Activated naive CD4-positive, alpha-beta T cell treated with anti-CD3 and anti-CD28 coated beads, Interleukin-2, amount 10 ng/mL, durations not matched to agents 7 days and 5 days (primary cell): ENCODE data around the gene CD63.

ENCODE experiments used
- CTCF ChIA-PET: fragments of 350-600 bp; sonication (Branson Sonifier 250); formaldehyde crosslinking; loops from one replicate; lab custom pipeline; 2021; ENCODE audit warnings: antibody characterized with exemption; lab: Charles Lee
- DNase-seq: peaks from one replicate; pipeline ENCODE4 v3.0.0-alpha.2; 2020
- H3K27ac Mint-ChIP-seq: one replicate; pipeline ENCODE4 v1.8.0; 2021; ENCODE audit warnings: mild to moderate bottlenecking, moderate library complexity, mixed read lengths
- H3K27me3 Mint-ChIP-seq: one replicate; pipeline ENCODE4 v1.8.0; 2021; ENCODE audit warnings: mild to moderate bottlenecking, mixed read lengths
- H3K36me3 Mint-ChIP-seq: one replicate; pipeline ENCODE4 v1.8.0; 2021; ENCODE audit warnings: mixed read lengths
- H3K4me1 Mint-ChIP-seq: one replicate; pipeline ENCODE4 v1.8.0; 2021; ENCODE audit warnings: mixed read lengths
- H3K4me3 Mint-ChIP-seq: one replicate; pipeline ENCODE4 v1.8.0; 2021; ENCODE audit warnings: mild to moderate bottlenecking, moderate library complexity, mixed read lengths
- H3K9me3 Mint-ChIP-seq: one replicate; pipeline ENCODE4 v1.8.0; 2021; ENCODE audit warnings: mixed read lengths

Gene CD63

GRCh38 chr12:55722948-55723347, 5.9 kb downstream of the CD63 start:
- CTCF ChIA-PET: interaction anchor here (0.7 to 11.3 kb wide), 2 partner anchors 13 to 97 kb away, joined by 3 to 166 read pairs; no protein-coding TSS in a partner anchor
- Mint-ChIP-seq H3K9me3 (no peaks in the 10 kb centered on the region), H3K27me3 (no peaks in the 10 kb centered on the region), H3K36me3 (peaks cover 29% of the 10 kb centered on the region), H3K4me3 (no peak overlapping the region), H3K4me1 (peaks cover 51% of the 10 kb centered on the region), H3K27ac (no peak overlapping the region)
- DNase-seq: no peak

- CTCF ChIA-PET: interaction anchor here (11.3 kb wide), 1 partner anchor 14 kb away, joined by 166 read pairs; no protein-coding TSS in a partner anchor
- Mint-ChIP-seq H3K4me3 (no peak overlapping the region), H3K36me3 (peaks cover 26% of the 10 kb centered on the region), H3K27ac (peak overlapping the region; percentile 52), H3K27me3 (no peaks in the 10 kb centered on the region), H3K4me1 (peaks cover 51% of the 10 kb centered on the region), H3K9me3 (no peaks in the 10 kb centered on the region)
- no peak for DNase-seq
Observed at GRCh38 chr12:55721601-55722213, 7.1 kb downstream of the CD63 start.

- DNase-seq: no peak
- Mint-ChIP-seq H3K27ac (no peak overlapping the region), H3K27me3 (peaks cover 1% of the 10 kb centered on the region), H3K9me3 (no peaks in the 10 kb centered on the region), H3K4me1 (peaks cover 49% of the 10 kb centered on the region), H3K36me3 (peaks cover 25% of the 10 kb centered on the region), H3K4me3 (no peak overlapping the region)
- CTCF ChIA-PET: interaction anchor here (0.5 to 11.3 kb wide), 5 partner anchors 15 to 1864 kb away, joined by 3 to 166 read pairs (median 3); a partner anchor contains a TSS
Observed at GRCh38 chr12:55720894-55721444, 7.8 kb downstream of the CD63 start.

- no peak for DNase-seq
Observed at GRCh38 chr12:55720071-55720564, 8.7 kb downstream of the CD63 start, which contains the start of gene RDH5. Gene RDH5, plus strand, starts transcription at chr12:55720393. Its CDS starts 792 bp downstream, at chr12:55721185.

GRCh38 chr12:55719371-55719770, 9.4 kb downstream of the CD63 start:
- Mint-ChIP-seq H3K4me3 (no peak overlapping the region), H3K27ac (no peak overlapping the region), H3K36me3 (peaks cover 16% of the 10 kb centered on the region), H3K9me3 (no peaks in the 10 kb centered on the region), H3K27me3 (peaks cover 8% of the 10 kb centered on the region), H3K4me1 (peaks cover 49% of the 10 kb centered on the region)
- no peak for DNase-seq
- CTCF ChIA-PET: interaction anchor here (0.9 to 11.3 kb wide), 4 partner anchors 10 to 221 kb away, joined by 3 to 166 read pairs (median 4); partner anchors contain the start of gene CD63

More at GRCh38 chr12:55720071-55720564, 8.7 kb downstream of the CD63 start, which contains the start of gene RDH5:
- Mint-ChIP-seq H3K27me3 (peaks cover 8% of the 10 kb centered on the region), H3K4me1 (peaks cover 54% of the 10 kb centered on the region), H3K36me3 (peaks cover 20% of the 10 kb centered on the region), H3K4me3 (no peak within 1 kb of the TSS), H3K27ac (no peak within 1 kb of the TSS), H3K9me3 (no peaks in the 10 kb centered on the region)
- CTCF ChIA-PET: interaction anchor here (1.0 to 11.3 kb wide), 4 partner anchors 16 to 220 kb away, joined by 3 to 166 read pairs (median 3); a partner anchor contains a TSS

- DNase-seq: no peak
- Mint-ChIP-seq H3K4me1 (peaks cover 49% of the 10 kb centered on the region), H3K27ac (peak overlapping the region; percentile 62), H3K36me3 (peaks cover 16% of the 10 kb centered on the region), H3K9me3 (no peaks in the 10 kb centered on the region), H3K27me3 (peaks cover 8% of the 10 kb centered on the region), H3K4me3 (no peak overlapping the region)
- CTCF ChIA-PET: interaction anchor here (0.9 to 11.3 kb wide), 2 partner anchors 10 to 17 kb away, joined by 4 to 166 read pairs; partner anchors contain the start of gene CD63
Observed at GRCh38 chr12:55718624-55719275, 10.1 kb downstream of the CD63 start.

GRCh38 chr12:55718015-55718414, 10.8 kb downstream of the CD63 start:
- no peaks in the 10 kb centered on the region for H3K9me3 Mint-ChIP-seq
- peak overlapping the region; percentile 17 for H3K27ac Mint-ChIP-seq
- H3K36me3 Mint-ChIP-seq: peaks cover 16% of the 10 kb centered on the region
- no peak for DNase-seq
- peak overlapping the region; percentile 90 for H3K4me3 Mint-ChIP-seq
- H3K4me1 Mint-ChIP-seq: peaks cover 49% of the 10 kb centered on the region
- CTCF ChIA-PET: interaction anchor here (11.3 kb wide), 1 partner anchor 18 kb away, joined by 166 read pairs; no protein-coding TSS in a partner anchor
- peaks cover 11% of the 10 kb centered on the region for H3K27me3 Mint-ChIP-seq

- peaks cover 49% of the 10 kb centered on the region for H3K4me1 Mint-ChIP-seq
Observed at GRCh38 chr12:55717011-55718007, 11.5 kb downstream of the CD63 start.

GRCh38 chr12:55716582-55716957, 12.2 kb downstream of the CD63 start:
- Mint-ChIP-seq H3K27me3 (peaks cover 26% of the 10 kb centered on the region), H3K27ac (peak overlapping the region; percentile 94), H3K4me3 (peak overlapping the region; percentile 90), H3K4me1 (peaks cover 49% of the 10 kb centered on the region), H3K36me3 (peaks cover 16% of the 10 kb centered on the region), H3K9me3 (no peaks in the 10 kb centered on the region)
- CTCF ChIA-PET: interaction anchor here (1.2 to 11.3 kb wide), 4 partner anchors 8 to 28 kb away, joined by 3 to 166 read pairs (median 6); no protein-coding TSS in a partner anchor
- no peak for DNase-seq

More at GRCh38 chr12:55717011-55718007, 11.5 kb downstream of the CD63 start:
- H3K36me3 Mint-ChIP-seq: peaks cover 16% of the 10 kb centered on the region
- H3K4me3 Mint-ChIP-seq: peak overlapping the region; percentile 90
- H3K27me3 Mint-ChIP-seq: peaks cover 18% of the 10 kb centered on the region
- CTCF ChIA-PET: interaction anchor here (0.9 to 11.3 kb wide), 4 partner anchors 8 to 73 kb away, joined by 3 to 166 read pairs (median 6); no protein-coding TSS in a partner anchor
- peak overlapping the region; percentile 65 for H3K27ac Mint-ChIP-seq
- no peak for DNase-seq
- no peaks in the 10 kb centered on the region for H3K9me3 Mint-ChIP-seq

- DNase-seq: peak; percentile 96
- Mint-ChIP-seq H3K9me3 (no peaks in the 10 kb centered on the region), H3K4me3 (peak within 1 kb of the TSS; percentile 90), H3K27ac (peak within 1 kb of the TSS; percentile 94), H3K4me1 (peaks cover 49% of the 10 kb centered on the region), H3K27me3 (peaks cover 26% of the 10 kb centered on the region), H3K36me3 (peaks cover 16% of the 10 kb centered on the region)
- CTCF ChIA-PET: interaction anchor here (0.7 to 11.3 kb wide), 4 partner anchors 9 to 70 kb away, joined by 3 to 166 read pairs (median 4); no protein-coding TSS in a partner anchor
Observed at GRCh38 chr12:55715833-55716581, 12.8 kb downstream of the CD63 start, which contains the start of gene BLOC1S1. Gene BLOC1S1, plus strand, starts transcription at chr12:55716046. Its CDS starts 6 bp downstream, at chr12:55716052.

- Mint-ChIP-seq H3K9me3 (no peaks in the 10 kb centered on the region), H3K4me3 (peak overlapping the region; percentile 90), H3K27ac (peak overlapping the region; percentile 94), H3K36me3 (peaks cover 16% of the 10 kb centered on the region), H3K27me3 (peaks cover 33% of the 10 kb centered on the region), H3K4me1 (peaks cover 42% of the 10 kb centered on the region)
- CTCF ChIA-PET: interaction anchor here (0.7 to 11.3 kb wide), 3 partner anchors 21 to 70 kb away, joined by 3 to 166 read pairs (median 3); no protein-coding TSS in a partner anchor
- no peak for DNase-seq
Observed at GRCh38 chr12:55715169-55715764, 13.5 kb downstream of the CD63 start.

GRCh38 chr12:55713721-55714120, 15.1 kb downstream of the CD63 start:
- CTCF ChIA-PET: no interaction called here
- Mint-ChIP-seq H3K27me3 (peaks cover 48% of the 10 kb centered on the region), H3K4me1 (peaks cover 38% of the 10 kb centered on the region), H3K9me3 (no peaks in the 10 kb centered on the region), H3K36me3 (peaks cover 12% of the 10 kb centered on the region), H3K4me3 (no peak overlapping the region), H3K27ac (no peak overlapping the region)
- no peak for DNase-seq
